B cell (primary cell): ENCODE results near the gene NAA60.

ENCODE experiments used
- CTCF ChIP-seq: fragments of 200-600 bp; IDR thresholded peaks from one replicate; pipeline ENCODE4 v1.8.0; 2022; ENCODE audit warnings: antibody characterized with exemption, mild to moderate bottlenecking
- EZH2 ChIP-seq: IDR thresholded peaks from 2 replicates; pipeline ENCODE4 v1.6.1; 2012; ENCODE audit warnings: borderline replicate concordance, low read depth, mild to moderate bottlenecking, moderate library complexity, low read length; ENCODE audit not compliant: insufficient read depth, poor library complexity, severe bottlenecking

GRCh38 chr16:3498988-3499387, 55.5 kb downstream of the NAA60 start:
- no peak for TF ChIP-seq CTCF
- no peak for TF ChIP-seq EZH2
